Epidermal melanocyte (primary cell): ENCODE data around the gene ZFHX3.
"Not testable (repeated sequence)": the region's sequence is repeated elsewhere in the genome, so short reads cannot be mapped to it uniquely, and the experiment has no call there.

Source experiments
- DNase-seq: peaks from one replicate; pipeline ENCODE4 v3.0.0; 2011; ENCODE audit warnings: low spot score; ENCODE audit not compliant: insufficient read length

ZFHX3 gene

GRCh38 chr16:73047536-73048291, at the start of gene ZFHX3:
Gene ZFHX3 (minus strand): TSS chr16:73048128. CDS start chr16:72960145, 87,983 bp downstream.
- no peak for DNase-seq

GRCh38 chr16:73096510-73096909, 48.6 kb upstream of the ZFHX3 start:
- DNase-seq = no peak

- DNase-seq = no peak
These were observed 48.0 kb upstream of the ZFHX3 start for GRCh38 chr16:73095885-73096421.

- no peak for DNase-seq
These were observed 47.4 kb upstream of the ZFHX3 start for GRCh38 chr16:73095142-73095820.

- no peak for DNase-seq
These were observed 46.4 kb upstream of the ZFHX3 start for GRCh38 chr16:73094371-73094770.

GRCh38 chr16:73093146-73094144, 45.5 kb upstream of the ZFHX3 start:
- no peak for DNase-seq

- DNase-seq = no peak
These were observed 44.4 kb upstream of the ZFHX3 start for GRCh38 chr16:73092236-73092781.

- DNase-seq = no peak
These were observed 43.2 kb upstream of the ZFHX3 start for GRCh38 chr16:73091174-73091573.

GRCh38 chr16:73089420-73089819, 41.5 kb upstream of the ZFHX3 start:
- DNase-seq = no peak

- no peak for DNase-seq
These were observed 38.2 kb upstream of the ZFHX3 start for GRCh38 chr16:73086108-73086507.

- DNase-seq = no peak
These were observed 35.3 kb upstream of the ZFHX3 start for GRCh38 chr16:73083271-73083670.

- DNase-seq = not testable (repeated sequence)
These were observed 34.7 kb upstream of the ZFHX3 start for GRCh38 chr16:73082634-73083051.

GRCh38 chr16:73080931-73081330, 33.0 kb upstream of the ZFHX3 start:
- DNase-seq = no peak

GRCh38 chr16:73076324-73076810, 28.4 kb upstream of the ZFHX3 start:
- no peak for DNase-seq

- no peak for DNase-seq
These were observed 26.5 kb upstream of the ZFHX3 start for GRCh38 chr16:73074382-73074781.

- not testable (repeated sequence) for DNase-seq
These were observed 24.1 kb upstream of the ZFHX3 start for GRCh38 chr16:73072051-73072450.

GRCh38 chr16:73071131-73071940, 23.4 kb upstream of the ZFHX3 start:
- peak; percentile 23 for DNase-seq

- peak; percentile 8 for DNase-seq
These were observed 21.8 kb upstream of the ZFHX3 start for GRCh38 chr16:73069581-73070262.
